Measurements from ENCODE around the gene HLA-DPB1. TPM values are rescaled to one million over a fixed set of nuclear protein-coding genes. Genes with fewer than 3 reads are reported as not detected.

The HLA-DPB1 gene
- total and polyA plus RNA-seq, 2 of the 4 experiments (the other 2 are of a cell fraction): 7.7 to 10.7 TPM

DNA sequence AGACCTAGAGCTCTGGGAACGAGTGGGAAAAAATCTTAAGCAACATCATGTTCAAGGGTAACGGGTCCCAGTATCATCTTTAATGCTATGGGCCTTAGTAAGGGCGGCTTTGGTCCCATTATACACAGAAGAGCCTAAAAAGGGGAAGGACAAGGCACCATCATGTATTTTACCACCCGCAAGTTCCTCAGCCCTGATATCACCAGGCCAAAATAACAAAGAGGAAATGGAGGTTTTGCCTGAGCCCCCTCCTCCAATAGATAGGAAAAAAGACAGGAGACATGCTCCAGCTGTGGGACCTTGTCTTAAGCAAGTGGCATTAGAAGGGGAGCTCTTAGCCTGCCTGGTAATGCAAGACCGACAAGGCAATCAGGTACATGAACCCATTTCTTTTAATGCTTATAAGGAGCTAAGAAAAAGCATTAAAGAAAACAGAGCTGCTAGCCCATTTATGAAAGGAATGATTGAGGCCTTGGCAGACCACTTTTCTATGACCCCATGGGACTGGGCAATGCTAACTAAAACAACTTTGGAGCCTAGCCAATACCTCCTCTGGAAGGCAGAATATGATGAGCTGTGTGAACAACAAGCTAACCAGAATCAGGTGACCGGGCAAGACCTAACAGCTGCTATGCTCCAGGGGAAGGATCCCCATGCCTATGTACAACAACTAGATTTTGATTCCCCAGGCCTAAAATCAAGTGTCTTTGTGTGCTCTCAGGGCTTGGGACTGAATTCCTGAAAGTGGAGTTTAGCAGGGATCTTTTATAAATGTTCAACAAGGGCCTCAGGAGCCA lies 25.6 kb upstream of the HLA-DPB1 start:
- H3K14ac ChIP-seq (replicated peaks; ENCODE audit: low read depth, low read length): no peak overlapping the region
- H3K79me1 ChIP-seq (ENCODE audit: low read depth in 1 of 2, low read length in 2 of 2): no peaks in the 10 kb centered on the region
- H4K20me1 ChIP-seq (ENCODE audit: insufficient read depth, low read length): no peaks in the 10 kb centered on the region
- no peak overlapping the region for H3K23ac ChIP-seq (ENCODE audit: low read depth, low read length)
- no peak overlapping the region for H3K4me2 ChIP-seq (ENCODE audit: low read depth, low read length)
- H3K4me1 ChIP-seq (ENCODE audit: control insufficient read depth, insufficient read depth, low read length): no peaks in the 10 kb centered on the region
- intact Hi-C loops (cut with micrococcal nuclease): no loop called here
- no peak overlapping the region for H3K27ac ChIP-seq (ENCODE audit: insufficient read depth, low read length)
- BruUV-seq (replicated peaks): no TSS peak
- H2BK15ac ChIP-seq (ENCODE audit: low read depth, low read length): no peak overlapping the region
- no CpG with 5 or more reads among the region's 6 CpGs for WGBS, 2 experiments (ENCODE audit: extremely low coverage in 2 of 2, insufficient read length in 1 of 2)
- no peak overlapping the region for H2BK5ac ChIP-seq (ENCODE audit: low read depth, low read length, poor library complexity, severe bottlenecking)
- H3K9ac ChIP-seq (ENCODE audit: low read depth, low read length): no peak overlapping the region
- H2AK5ac ChIP-seq (ENCODE audit: low read depth, low read length): no peak overlapping the region
- H3K56ac ChIP-seq (ENCODE audit: extremely low read depth, insufficient read depth, low read length): no peak overlapping the region
- H3K9me1 ChIP-seq (ENCODE audit: insufficient read depth, low read length): no peaks in the 10 kb centered on the region
- H4K8ac ChIP-seq (ENCODE audit: low read depth in 2 of 2, low read length in 2 of 2): no peak overlapping the region
- H3K18ac ChIP-seq (ENCODE audit: low read depth, low read length): no peak overlapping the region
- ChIA-PET POLR2A (ENCODE audit: unreplicated experiment) (no interaction called here), CTCF (interaction anchor here (1.0 kb wide), 1 partner anchor 18 kb away, joined by 3 read pairs; no protein-coding TSS in a partner anchor)
- no peak overlapping the region for H3K4ac ChIP-seq (ENCODE audit: low read depth, low read length)
- no peak overlapping the region for H2BK20ac ChIP-seq (ENCODE audit: low read depth, low read length)
- no peak overlapping the region for H2AFZ ChIP-seq (replicated peaks; ENCODE audit: low read length, poor library complexity)
- peaks cover 16% of the 10 kb centered on the region for H3K27me3 ChIP-seq (ENCODE audit: control insufficient read depth, insufficient read depth, low read length)
- no peaks in the 10 kb centered on the region for H3K36me3 ChIP-seq (ENCODE audit: control insufficient read depth, insufficient read depth, low read length)
- no peak overlapping the region for H2AK9ac ChIP-seq (replicated peaks; ENCODE audit: low read depth, low read length, poor library complexity)
- dilution Hi-C loops (cut with HindIII; ENCODE audit: low sequenced_read_pairs, unreplicated experiment): no loop called here
- no peak overlapping the region for H3K4me3 ChIP-seq (ENCODE audit: insufficient read depth, low read depth, low read length)
- H4K5ac ChIP-seq (ENCODE audit: low read depth, low read length): no peak overlapping the region
- H2BK120ac ChIP-seq (ENCODE audit: low read depth, low read length): no peak overlapping the region
- no peak for TF ChIP-seq BHLHE40 (IDR thresholded peaks at IDR 0.05; ENCODE audit: low read depth, low read length)
- no peak for TF ChIP-seq MAFK (IDR thresholded peaks at IDR 0.05; ENCODE audit: low read depth, low read length)
- no peak for TF ChIP-seq USF2 (IDR thresholded peaks at IDR 0.05; ENCODE audit: low read depth, low read length)
- TF ChIP-seq, protein P1, sequence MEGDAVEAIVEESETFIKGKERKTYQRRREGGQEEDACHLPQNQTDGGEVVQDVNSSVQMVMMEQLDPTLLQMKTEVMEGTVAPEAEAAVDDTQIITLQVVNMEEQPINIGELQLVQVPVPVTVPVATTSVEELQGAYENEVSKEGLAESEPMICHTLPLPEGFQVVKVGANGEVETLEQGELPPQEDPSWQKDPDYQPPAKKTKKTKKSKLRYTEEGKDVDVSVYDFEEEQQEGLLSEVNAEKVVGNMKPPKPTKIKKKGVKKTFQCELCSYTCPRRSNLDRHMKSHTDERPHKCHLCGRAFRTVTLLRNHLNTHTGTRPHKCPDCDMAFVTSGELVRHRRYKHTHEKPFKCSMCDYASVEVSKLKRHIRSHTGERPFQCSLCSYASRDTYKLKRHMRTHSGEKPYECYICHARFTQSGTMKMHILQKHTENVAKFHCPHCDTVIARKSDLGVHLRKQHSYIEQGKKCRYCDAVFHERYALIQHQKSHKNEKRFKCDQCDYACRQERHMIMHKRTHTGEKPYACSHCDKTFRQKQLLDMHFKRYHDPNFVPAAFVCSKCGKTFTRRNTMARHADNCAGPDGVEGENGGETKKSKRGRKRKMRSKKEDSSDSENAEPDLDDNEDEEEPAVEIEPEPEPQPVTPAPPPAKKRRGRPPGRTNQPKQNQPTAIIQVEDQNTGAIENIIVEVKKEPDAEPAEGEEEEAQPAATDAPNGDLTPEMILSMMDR (conservative IDR thresholded peaks at IDR 0.05; ENCODE audit: low read depth, low read length): no peak
- TF ChIP-seq RFX5 (IDR thresholded peaks at IDR 0.05; ENCODE audit: low read depth, low read length): no peak
- no peak for TF ChIP-seq RAD21 (IDR thresholded peaks at IDR 0.05; ENCODE audit: low read length)
- no peak for TF ChIP-seq ELK1 (IDR thresholded peaks at IDR 0.05; ENCODE audit: borderline replicate concordance, low read depth, low read length)
- TF ChIP-seq NFE2L2 (IDR thresholded peaks at IDR 0.05; ENCODE audit: low read depth, low read length): no peak
- TF ChIP-seq MXI1 (IDR thresholded peaks at IDR 0.05; ENCODE audit: borderline replicate concordance, low read depth, low read length): no peak
- no peak for TF ChIP-seq FOS (IDR thresholded peaks at IDR 0.05; ENCODE audit: low read depth, low read length)
- no peak for TF ChIP-seq RCOR1 (IDR thresholded peaks at IDR 0.05; ENCODE audit: insufficient replicate concordance, low read length)
- TF ChIP-seq CEBPB (IDR thresholded peaks at IDR 0.05; ENCODE audit: low read depth, low read length): no peak
- no peak for TF ChIP-seq MAZ (IDR thresholded peaks at IDR 0.05; ENCODE audit: borderline replicate concordance, low read depth, low read length)
- TF ChIP-seq SMC3 (IDR thresholded peaks at IDR 0.05; ENCODE audit: low read depth, low read length): no peak
- no peak for TF ChIP-seq CHD1 (IDR thresholded peaks at IDR 0.05; ENCODE audit: low read depth, low read length)
- no peak for TF ChIP-seq POLR2A (IDR thresholded peaks at IDR 0.05; ENCODE audit: low read depth, low read length)
- no peaks in the 10 kb centered on the region for H3K9me3 ChIP-seq (ENCODE audit: control insufficient read depth, insufficient read depth, low read length)
- H4K91ac ChIP-seq (ENCODE audit: insufficient read depth, low read depth, low read length): no peak overlapping the region
- ATAC-seq (ENCODE audit: low read depth) (no peak), DNase-seq (no peak)
- in situ Hi-C loops (cut with MboI; ENCODE audit: low sequenced_read_pairs): no loop called here

Measured in IMR-90 (cell line).